ENCODE measurements around the gene ATP13A3.

DNA sequence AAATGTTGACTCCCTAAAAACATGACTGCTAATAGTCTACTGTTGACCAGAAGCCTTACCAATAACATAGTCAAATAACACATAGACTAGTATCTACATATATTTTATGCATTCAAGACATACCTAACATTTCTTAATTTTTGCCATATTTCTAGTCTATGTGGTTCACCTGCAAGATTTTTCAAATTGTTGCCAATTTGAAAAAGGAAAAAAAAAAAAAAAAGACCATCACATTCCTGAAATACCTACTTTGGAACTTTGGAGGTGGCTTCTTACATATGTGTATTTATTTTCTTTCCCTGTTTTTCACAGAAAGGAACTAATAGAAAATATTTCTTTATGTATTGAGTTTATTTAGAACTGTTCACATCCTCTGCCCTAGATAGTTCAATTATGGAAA, 13.4 kb upstream of the ATP13A3 start:
- TF ChIP-seq, protein P1, sequence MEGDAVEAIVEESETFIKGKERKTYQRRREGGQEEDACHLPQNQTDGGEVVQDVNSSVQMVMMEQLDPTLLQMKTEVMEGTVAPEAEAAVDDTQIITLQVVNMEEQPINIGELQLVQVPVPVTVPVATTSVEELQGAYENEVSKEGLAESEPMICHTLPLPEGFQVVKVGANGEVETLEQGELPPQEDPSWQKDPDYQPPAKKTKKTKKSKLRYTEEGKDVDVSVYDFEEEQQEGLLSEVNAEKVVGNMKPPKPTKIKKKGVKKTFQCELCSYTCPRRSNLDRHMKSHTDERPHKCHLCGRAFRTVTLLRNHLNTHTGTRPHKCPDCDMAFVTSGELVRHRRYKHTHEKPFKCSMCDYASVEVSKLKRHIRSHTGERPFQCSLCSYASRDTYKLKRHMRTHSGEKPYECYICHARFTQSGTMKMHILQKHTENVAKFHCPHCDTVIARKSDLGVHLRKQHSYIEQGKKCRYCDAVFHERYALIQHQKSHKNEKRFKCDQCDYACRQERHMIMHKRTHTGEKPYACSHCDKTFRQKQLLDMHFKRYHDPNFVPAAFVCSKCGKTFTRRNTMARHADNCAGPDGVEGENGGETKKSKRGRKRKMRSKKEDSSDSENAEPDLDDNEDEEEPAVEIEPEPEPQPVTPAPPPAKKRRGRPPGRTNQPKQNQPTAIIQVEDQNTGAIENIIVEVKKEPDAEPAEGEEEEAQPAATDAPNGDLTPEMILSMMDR (IDR thresholded peaks at IDR 0.05; ENCODE audit: low read depth, low read length): no peak
- no peak for TF ChIP-seq EZH2phosphoT487 (IDR thresholded peaks at IDR 0.05; ENCODE audit: low read depth)

All from OCI-LY3 (cell line).